ENCODE data around the gene TOM1.
A peak's percentile ranks its signal among the peaks of the same experiment; 100 is the strongest.

The TOM1 gene

GRCh38 chr22:35301372-35301874 lies 1.7 kb downstream of the TOM1 start:
- Histone ChIP-seq H3K4me3 (replicated peaks; ENCODE audit: insufficient read depth, low read length) (no peak overlapping the region), H3K27me3 (ENCODE audit: insufficient read depth, poor library complexity, severe bottlenecking) (no peaks in the 10 kb centered on the region), H3K27ac (replicated peaks) (peak overlapping the region; percentile 78)
- TF ChIP-seq POLR2AphosphoS5 (IDR thresholded peaks at IDR 0.05; ENCODE audit: low read depth) (peak; percentile 89), REST (IDR thresholded peaks at IDR 0.05; ENCODE audit: insufficient replicate concordance, low read depth) (no peak), SPI1 (IDR thresholded peaks at IDR 0.05; ENCODE audit: borderline replicate concordance, low read depth) (peak; percentile 72), GABPA (IDR thresholded peaks at IDR 0.05; ENCODE audit: low read depth) (no peak)
- TF ChIP-seq, protein P1, sequence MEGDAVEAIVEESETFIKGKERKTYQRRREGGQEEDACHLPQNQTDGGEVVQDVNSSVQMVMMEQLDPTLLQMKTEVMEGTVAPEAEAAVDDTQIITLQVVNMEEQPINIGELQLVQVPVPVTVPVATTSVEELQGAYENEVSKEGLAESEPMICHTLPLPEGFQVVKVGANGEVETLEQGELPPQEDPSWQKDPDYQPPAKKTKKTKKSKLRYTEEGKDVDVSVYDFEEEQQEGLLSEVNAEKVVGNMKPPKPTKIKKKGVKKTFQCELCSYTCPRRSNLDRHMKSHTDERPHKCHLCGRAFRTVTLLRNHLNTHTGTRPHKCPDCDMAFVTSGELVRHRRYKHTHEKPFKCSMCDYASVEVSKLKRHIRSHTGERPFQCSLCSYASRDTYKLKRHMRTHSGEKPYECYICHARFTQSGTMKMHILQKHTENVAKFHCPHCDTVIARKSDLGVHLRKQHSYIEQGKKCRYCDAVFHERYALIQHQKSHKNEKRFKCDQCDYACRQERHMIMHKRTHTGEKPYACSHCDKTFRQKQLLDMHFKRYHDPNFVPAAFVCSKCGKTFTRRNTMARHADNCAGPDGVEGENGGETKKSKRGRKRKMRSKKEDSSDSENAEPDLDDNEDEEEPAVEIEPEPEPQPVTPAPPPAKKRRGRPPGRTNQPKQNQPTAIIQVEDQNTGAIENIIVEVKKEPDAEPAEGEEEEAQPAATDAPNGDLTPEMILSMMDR (IDR thresholded peaks at IDR 0.05; ENCODE audit: insufficient read depth, low read length), result no peak
- DNase-seq (ENCODE audit: low read depth in 1 of 2, low spot score in 1 of 2), result peak; percentile 87 to 99

DNA sequence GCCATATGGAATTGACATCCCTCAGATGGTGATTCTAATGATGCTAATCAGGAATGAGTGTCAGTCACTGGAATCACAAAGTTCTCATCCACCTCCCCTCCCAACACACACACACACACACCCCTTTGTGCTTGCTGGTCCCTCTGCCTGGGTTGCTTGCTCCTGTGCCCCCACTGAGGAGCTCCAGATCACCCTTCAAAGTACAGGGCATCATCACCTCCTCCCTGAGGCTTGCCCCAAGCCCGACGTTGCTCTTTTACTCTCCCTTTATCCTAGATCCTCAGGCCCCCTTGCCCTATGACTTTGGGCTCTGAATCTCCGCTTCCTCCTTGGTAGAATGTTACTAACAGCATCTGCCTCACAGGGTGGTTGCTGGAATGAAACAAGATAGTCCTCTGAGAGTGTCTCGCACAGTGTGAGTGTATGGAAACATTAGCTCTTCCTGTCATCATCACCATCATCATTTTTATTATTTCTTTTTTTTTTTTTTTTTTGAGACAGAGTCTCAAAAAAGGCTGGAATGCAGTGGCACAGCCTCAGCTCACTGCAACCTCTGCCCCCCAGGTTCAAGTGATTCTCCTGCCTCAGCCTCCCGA lies 3.4 kb downstream of the TOM1 start:
- Histone ChIP-seq H3K4me3 (replicated peaks; ENCODE audit: insufficient read depth, low read length) (no peak overlapping the region), H3K27me3 (ENCODE audit: insufficient read depth, poor library complexity, severe bottlenecking) (no peaks in the 10 kb centered on the region), H3K27ac (replicated peaks) (no peak overlapping the region)
- TF ChIP-seq GABPA (IDR thresholded peaks at IDR 0.05; ENCODE audit: low read depth), result no peak
- no peak for TF ChIP-seq REST (IDR thresholded peaks at IDR 0.05; ENCODE audit: insufficient replicate concordance, low read depth)
- no peak for TF ChIP-seq SPI1 (IDR thresholded peaks at IDR 0.05; ENCODE audit: borderline replicate concordance, low read depth)
- TF ChIP-seq, protein P1 (IDR thresholded peaks at IDR 0.05; ENCODE audit: insufficient read depth, low read length), result no peak
- TF ChIP-seq POLR2AphosphoS5 (IDR thresholded peaks at IDR 0.05; ENCODE audit: low read depth), result no peak
- DNase-seq (ENCODE audit: low read depth in 1 of 2, low spot score in 1 of 2), result no peak

GRCh38 chr22:35305525-35306070 lies 5.9 kb downstream of the TOM1 start:
- Histone ChIP-seq H3K27ac (replicated peaks) (no peak overlapping the region), H3K27me3 (ENCODE audit: insufficient read depth, poor library complexity, severe bottlenecking) (no peaks in the 10 kb centered on the region), H3K4me3 (replicated peaks; ENCODE audit: insufficient read depth, low read length) (no peak overlapping the region)
- TF ChIP-seq SPI1 (IDR thresholded peaks at IDR 0.05; ENCODE audit: borderline replicate concordance, low read depth) (no peak), REST (IDR thresholded peaks at IDR 0.05; ENCODE audit: insufficient replicate concordance, low read depth) (no peak), GABPA (IDR thresholded peaks at IDR 0.05; ENCODE audit: low read depth) (no peak), POLR2AphosphoS5 (IDR thresholded peaks at IDR 0.05; ENCODE audit: low read depth) (no peak)
- TF ChIP-seq, protein P1 (IDR thresholded peaks at IDR 0.05; ENCODE audit: insufficient read depth, low read length), result no peak
- no peak for DNase-seq (ENCODE audit: low read depth in 1 of 2, low spot score in 1 of 2)
